K562 (cell line): ENCODE results near the gene TSG101. TPM values are rescaled to one million over a fixed set of nuclear protein-coding genes. Genes with fewer than 3 reads are reported as not detected.
A peak's percentile ranks its signal among the peaks of the same experiment; 100 is the strongest.

ENCODE experiments used
- CTCF ChIP-seq, 3 experiments: IDR thresholded peaks in 2 of 3; conservative IDR thresholded peaks in 1 of 3; 2 replicates each; pipeline ENCODE4 v1.5.1; 2011 to 2012; ENCODE audit warnings: low read length in 3 of 3, mild to moderate bottlenecking in 3 of 3, control low read depth in 2 of 3, improper control_type of control experiment in 1 of 3, inconsistent platforms in 1 of 3, low read depth in 1 of 3, mixed read lengths in 1 of 3, moderate library complexity in 1 of 3; ENCODE audit not compliant: insufficient read depth in 2 of 3
- CXXC5 ChIP-seq: fragments of 250-450 bp; sonication (Bioruptor Pico); IDR thresholded peaks from 2 replicates; pipeline ENCODE4 v1.8.0; 2022; ENCODE audit warnings: inconsistent platforms, mild to moderate bottlenecking, moderate library complexity
- DEAF1 ChIP-seq: fragments of 450-650 bp; formaldehyde crosslinking; IDR thresholded peaks from 2 replicates; pipeline ENCODE4 v1.4.0; 2020; ENCODE audit warnings: mild to moderate bottlenecking, moderate library complexity
- E4F1 ChIP-seq: fragments of 250-450 bp; sonication (Bioruptor Pico); IDR thresholded peaks from 2 replicates; pipeline ENCODE4 v1.5.0; 2021; ENCODE audit warnings: mild to moderate bottlenecking, borderline replicate concordance
- HMG20B ChIP-seq: fragments of 250-450 bp; sonication (Bioruptor Pico); IDR thresholded peaks from 2 replicates; pipeline ENCODE4 v1.5.0; 2021; ENCODE audit warnings: mild to moderate bottlenecking
- HMGN3 ChIP-seq: IDR thresholded peaks from 2 replicates; pipeline ENCODE4 v1.6.1; 2011; ENCODE audit warnings: borderline replicate concordance, low read depth, mild to moderate bottlenecking, mixed read lengths, low read length; ENCODE audit not compliant: insufficient read length; ENCODE audit errors: extremely low read depth
- KDM1A ChIP-seq, 2 experiments: fragments of 450-650 bp; IDR thresholded peaks; 2 replicates each; pipeline ENCODE4 v1.6.1; 2016; ENCODE audit warnings: mild to moderate bottlenecking in 2 of 2
- SMC3 ChIP-seq: conservative IDR thresholded peaks from 2 replicates; pipeline ENCODE4 v1.6.1; 2011; ENCODE audit warnings: low read depth, low read length, improper control_type of control experiment; ENCODE audit not compliant: insufficient read depth
- SREBF2 ChIP-seq: sonication (generic); formaldehyde crosslinking; IDR thresholded peaks from 2 replicates; pipeline ENCODE4 v1.4.0; 2020; ENCODE audit warnings: mild to moderate bottlenecking, missing genetic modification reagents
- STAT6 ChIP-seq: sonication (generic); formaldehyde crosslinking; IDR thresholded peaks from 2 replicates; pipeline ENCODE4 v1.8.1; 2023; ENCODE audit warnings: mild to moderate bottlenecking, missing genetic modification reagents
- TARDBP ChIP-seq: fragments of 450-650 bp; IDR thresholded peaks from 2 replicates; pipeline ENCODE4 v1.6.1; 2016
- VEZF1 ChIP-seq: fragments of 200-800 bp; sonication (Bioruptor generic); IDR thresholded peaks from 2 replicates; pipeline ENCODE4 v1.6.1; 2017; ENCODE audit warnings: missing genetic modification characterization, missing compliant biosample characterization
- ZKSCAN1 ChIP-seq: fragments of 150-350 bp; IDR thresholded peaks from 2 replicates; pipeline ENCODE4 v1.6.1; 2016; ENCODE audit warnings: low read depth, low read length
- ZNF124 ChIP-seq: sonication (generic); formaldehyde crosslinking; IDR thresholded peaks from 2 replicates; pipeline ENCODE4 v1.8.1; 2022; ENCODE audit warnings: missing genetic modification reagents
- ZNF436 ChIP-seq: fragments of 250-450, 450-650 bp; sonication (Bioruptor Pico); formaldehyde crosslinking; IDR thresholded peaks from 2 replicates; pipeline ENCODE4 v1.7.0; 2020; ENCODE audit warnings: mild to moderate bottlenecking
- ZNF586 ChIP-seq: fragments of 450-650 bp; formaldehyde crosslinking; conservative IDR thresholded peaks from 2 replicates; pipeline ENCODE4 v1.4.0; 2020; ENCODE audit warnings: mild to moderate bottlenecking, moderate library complexity
- polyA plus RNA-seq, 8 experiments: library from polyadenylated mRNA; depleted of rRNA in 4 of 8; stranded (reverse) in 5 of 8; unstranded in 3 of 8; fragments of >200 nt; fragmentation: Nextera tagmentation in 2 of 8; fragmentation: Illumina TruSeq in 1 of 8; extraction: Ambion mirVana in 2 of 8; extraction: Trizol in 1 of 8; gene quantifications; 2 replicates each; pipeline versions ENCODE4 v1.2.1 to v1.2.3, GENCODE V29; 2011 to 2014; ENCODE audit warnings: inconsistent platforms in 1 of 8, missing spikeins in 1 of 8
- total RNA-seq, 7 experiments: library from RNA; depleted of rRNA in 6 of 7; stranded (reverse); fragments of >200 nt in 6 of 7; fragmentation: Illumina TruSeq in 2 of 7; extraction: Trizol in 2 of 7; gene quantifications; 2 replicates each; pipeline versions ENCODE4 v1.2.1 to v1.2.3, GENCODE V29; 2011 to 2021; ENCODE audit warnings: low replicate concordance in 1 of 7

The TSG101 gene
- total and polyA plus RNA-seq, 9 of the 15 experiments (the other 6 are each of a cell fraction or from before 2014, with no cell fraction given): 24.6 to 141 (median 60.0) TPM

- peak; percentile 49; the same call in 1 of the 2 replicates for TF ChIP-seq DEAF1
- peak; percentile 41; the same call in 1 of the 2 replicates for TF ChIP-seq SMC3
- TF ChIP-seq SREBF2 (CRISPR knock-in tag): no peak
- no peak for TF ChIP-seq E4F1 (CRISPR knock-in tag)
- TF ChIP-seq STAT6 (CRISPR knock-in tag): no peak
- no peak for TF ChIP-seq ZNF586
- peak; percentile 24 to 70 (median 31); a peak in 3 of 6 replicates for TF ChIP-seq CTCF (IDR thresholded peaks at IDR 0.05 in 2 of 3, conservative IDR thresholded peaks at IDR 0.05 in 1 of 3; ENCODE audit: insufficient read depth in 2 of 3, low read depth in 1 of 3, low read length in 3 of 3)
- no peak for TF ChIP-seq TARDBP
- peak; percentile 71; the same call in 1 of the 2 replicates for TF ChIP-seq ZKSCAN1
- TF ChIP-seq KDM1A (IDR thresholded peaks at IDR 0.05): 0 out of 4 replicates have a peak, but pooled peaks of 1 of the 2 experiments have one; percentile 11
- TF ChIP-seq HMG20B (CRISPR knock-in tag): no peak
- no peak for TF ChIP-seq ZNF124
- TF ChIP-seq VEZF1 (CRISPR knock-in tag): no peak
- TF ChIP-seq ZNF436: no peak
- TF ChIP-seq CXXC5: no peak
- TF ChIP-seq HMGN3: no peak
Measured at GRCh38 chr11:18540207-18541009, 13.7 kb upstream of the TSG101 start (continued).
